OCI-LY3 (cell line): Measurements from ENCODE around the gene ELAVL2.

Experiments used
- CTCF ChIP-seq: fragments of 200-600, 300-600 bp; sonication (generic); IDR thresholded peaks from 2 replicates; pipeline ENCODE4 v1.5.1; 2014; ENCODE audit warnings: antibody characterized with exemption, low read length, low read depth
- EZH2phosphoT487 ChIP-seq: fragments of 200-600 bp; shearing (Covaris generic); IDR thresholded peaks from 2 replicates; pipeline ENCODE4 v1.6.1; 2018; ENCODE audit warnings: antibody characterized with exemption, mixed run types, low read depth

- no peak for TF ChIP-seq EZH2phosphoT487
- TF ChIP-seq CTCF = no peak
These were observed 181.1 kb downstream of the ELAVL2 start for GRCh38 chr9:23644896-23645295.
